ENCODE results near the gene RPS6KA4.
"Not testable (repeated sequence)": the region's sequence is repeated elsewhere in the genome, so short reads cannot be mapped to it uniquely, and the experiment has no call there.

Gene RPS6KA4

DNA sequence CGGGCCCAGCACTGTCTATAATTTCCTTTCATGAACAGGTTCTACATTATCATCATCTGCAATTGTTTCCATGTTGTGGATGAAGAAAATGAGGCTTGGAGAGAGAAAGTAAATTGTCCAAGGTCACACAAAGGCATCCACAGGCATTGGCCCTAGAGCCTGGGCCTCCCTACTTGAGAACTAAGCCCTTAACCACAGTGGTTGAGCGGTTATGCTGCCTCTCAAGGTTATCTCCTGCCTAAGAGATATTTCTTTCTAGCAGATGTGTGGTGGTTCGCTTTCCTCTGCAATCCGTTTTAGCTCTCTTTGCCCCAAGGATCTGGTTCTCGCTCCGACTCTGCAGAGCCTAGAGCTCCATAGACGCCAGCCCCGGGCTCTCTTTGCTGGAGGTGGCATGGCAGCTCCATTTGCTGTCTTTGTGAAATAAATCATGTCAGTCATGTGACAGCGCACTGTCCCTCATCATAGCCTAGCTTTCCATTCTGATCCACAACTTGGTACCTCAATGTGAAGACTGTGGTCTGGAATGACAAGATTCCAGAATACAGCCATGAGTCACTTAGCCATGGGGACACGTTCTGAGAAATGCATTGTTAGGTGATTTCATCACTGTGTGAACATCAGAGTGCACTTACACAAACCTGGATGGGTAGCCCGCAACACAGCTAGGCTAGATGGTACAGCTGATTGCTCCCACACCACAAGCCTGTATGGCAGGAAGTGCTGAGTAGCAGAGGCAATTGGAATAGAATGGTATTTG, 27.2 kb downstream of the RPS6KA4 start:
- no peak for DNase-seq (ENCODE audit: low read depth in 2 of 2)

DNA sequence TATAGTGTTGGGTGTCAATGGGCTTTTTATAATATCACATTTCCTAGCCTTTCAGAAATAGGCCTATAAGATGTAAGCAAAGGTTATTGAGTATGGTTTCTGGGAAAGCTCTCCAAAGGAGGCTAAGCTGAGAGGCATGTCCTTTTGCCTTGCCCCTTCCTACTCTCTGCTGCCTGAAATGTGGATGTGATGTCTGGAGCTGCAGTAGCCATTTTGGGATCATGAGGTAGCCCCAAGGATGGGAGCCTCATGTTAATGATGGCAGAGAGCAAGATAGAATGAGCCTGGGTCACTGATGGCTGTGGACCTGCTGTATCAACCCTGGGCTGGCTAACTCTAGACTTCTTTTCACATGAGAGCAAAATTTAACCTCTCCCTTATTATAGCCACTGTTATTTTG, 29.0 kb downstream of the RPS6KA4 start:
- no peak for DNase-seq (ENCODE audit: low read depth in 2 of 2)

DNA sequence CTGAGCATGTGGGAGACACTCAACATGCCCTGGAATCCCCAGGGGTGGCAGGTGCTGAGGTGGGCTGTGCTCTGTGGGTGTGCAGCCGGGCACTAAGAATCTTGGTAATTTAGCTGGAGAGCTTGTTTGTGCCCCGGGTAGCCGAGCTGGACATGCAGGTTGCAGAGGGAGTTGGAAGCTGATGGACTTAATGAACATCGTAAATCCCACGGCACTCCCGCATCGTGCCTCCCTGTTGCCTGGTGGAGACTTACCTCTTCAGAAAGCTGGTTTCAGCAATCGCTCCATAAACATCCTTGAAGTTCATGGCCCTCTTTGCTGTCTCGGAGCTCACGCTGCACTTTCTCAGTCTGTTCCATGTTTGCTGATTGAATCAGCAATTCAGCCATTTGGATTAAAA, 29.9 kb downstream of the RPS6KA4 start:
- no peak for DNase-seq (ENCODE audit: low read depth in 2 of 2)

DNA sequence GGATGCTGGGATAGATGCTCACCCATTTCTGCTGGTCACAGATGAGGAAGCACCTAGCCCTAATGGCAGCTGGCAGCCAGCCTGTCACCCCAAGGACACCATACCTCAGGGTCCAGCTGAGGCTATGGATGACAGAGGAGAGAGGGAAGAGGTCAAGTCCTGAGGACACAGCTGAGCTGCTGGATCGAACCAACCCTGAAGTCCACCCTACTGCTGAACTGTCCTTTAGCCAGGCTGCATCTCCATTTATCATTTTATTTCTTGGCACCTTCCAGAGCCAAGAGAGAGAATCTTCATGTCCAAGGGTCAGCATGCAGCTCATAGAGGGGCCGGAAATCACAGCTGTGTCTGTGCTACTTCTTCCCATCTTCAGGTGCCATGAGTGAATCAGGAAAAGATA, 30.9 kb downstream of the RPS6KA4 start:
- no peak for DNase-seq (ENCODE audit: low read depth in 2 of 2)

DNA sequence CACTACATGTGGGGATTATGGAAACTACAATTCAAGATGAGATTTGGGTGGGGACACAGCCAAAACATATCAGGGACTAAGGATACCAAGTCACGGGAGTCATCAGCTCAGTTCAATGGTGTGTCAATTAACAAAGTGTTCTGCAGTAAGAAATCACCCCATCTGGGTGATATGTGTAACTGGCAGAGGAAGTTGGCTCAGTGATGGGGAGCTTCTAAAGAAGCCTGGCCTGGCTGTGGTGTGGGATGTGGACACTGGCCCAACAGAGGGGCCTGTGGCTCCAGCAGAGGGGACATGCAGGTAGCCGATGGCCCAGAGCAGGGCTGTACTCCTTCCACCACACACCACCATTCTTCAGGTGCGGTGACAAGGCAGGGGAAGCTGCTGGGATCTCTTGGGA, 31.6 kb downstream of the RPS6KA4 start:
- DNase-seq (ENCODE audit: low read depth in 2 of 2): no peak

DNA sequence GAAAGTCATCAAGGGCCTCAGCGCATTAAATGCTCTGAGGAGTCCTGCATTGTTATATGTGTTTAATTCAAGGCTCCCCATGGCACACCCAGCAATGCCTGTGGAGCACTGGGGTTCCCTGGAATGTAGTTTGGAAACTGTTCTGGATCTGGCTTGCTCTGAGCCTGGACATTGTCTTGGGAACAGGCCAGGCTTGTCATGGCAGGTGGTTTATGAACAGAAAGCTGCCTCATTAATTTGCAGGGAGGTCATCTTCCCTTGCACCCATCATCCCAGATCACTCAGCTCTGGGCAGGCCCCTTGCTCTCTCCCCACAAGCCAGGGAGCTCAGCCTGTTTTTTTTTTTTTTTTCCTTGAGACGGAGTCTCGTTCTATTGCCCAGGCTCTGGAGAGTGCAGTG, 32.9 kb downstream of the RPS6KA4 start:
- DNase-seq (ENCODE audit: low read depth in 2 of 2): no peak

DNA sequence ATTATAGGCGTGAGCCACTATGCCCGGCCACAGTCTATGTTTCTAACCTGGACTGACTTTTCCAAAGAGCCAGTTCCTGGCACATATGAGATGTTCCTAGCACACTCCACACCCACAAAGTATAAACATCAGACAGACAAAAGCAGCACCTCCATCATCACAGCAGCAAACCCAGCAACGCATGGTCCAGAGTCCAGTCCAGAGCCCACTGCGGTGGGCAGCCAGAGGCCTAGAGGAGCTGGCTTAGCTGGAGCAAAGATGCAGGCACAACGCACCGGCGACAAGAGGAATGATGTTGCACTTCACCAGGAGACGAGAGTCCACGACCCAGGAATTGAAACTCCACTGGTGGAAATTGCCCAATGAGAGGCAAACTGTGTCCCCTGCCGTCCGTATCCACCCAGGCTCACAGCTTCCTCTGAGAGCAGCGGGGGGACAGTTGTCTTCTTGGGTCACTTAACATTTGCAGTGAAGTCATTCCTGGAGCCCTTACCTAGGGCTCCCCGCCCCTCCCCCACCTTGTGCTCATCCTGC, 36.6 kb downstream of the RPS6KA4 start:
- DNase-seq (ENCODE audit: low read depth in 2 of 2): no peak

DNA sequence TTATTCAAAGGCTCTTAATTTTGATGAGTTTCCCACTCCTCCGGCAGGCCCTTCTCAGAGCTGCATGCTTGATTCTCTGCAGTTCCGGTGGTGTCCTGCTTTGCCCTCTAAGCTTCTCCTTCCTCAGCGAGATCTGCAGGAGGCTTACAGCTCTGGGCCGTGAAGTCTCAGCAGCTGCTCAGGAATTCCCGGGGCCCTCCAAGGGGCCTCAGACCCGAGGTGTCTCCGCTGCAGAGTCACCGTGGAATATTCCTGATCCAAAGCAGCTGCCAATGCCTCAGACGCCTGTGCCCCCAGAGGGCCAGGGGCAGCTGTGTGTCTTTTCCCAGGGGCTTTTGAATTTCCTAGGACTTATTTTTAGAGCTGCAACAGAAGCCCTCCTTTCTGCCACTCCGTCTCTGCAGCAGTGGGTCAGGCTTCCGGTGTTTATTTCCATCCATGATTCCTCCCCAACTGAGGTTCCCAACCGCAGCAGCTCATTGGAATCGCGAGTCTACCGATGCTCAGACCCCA, 37.2 kb downstream of the RPS6KA4 start:
- DNase-seq (ENCODE audit: low read depth in 2 of 2): no peak

DNA sequence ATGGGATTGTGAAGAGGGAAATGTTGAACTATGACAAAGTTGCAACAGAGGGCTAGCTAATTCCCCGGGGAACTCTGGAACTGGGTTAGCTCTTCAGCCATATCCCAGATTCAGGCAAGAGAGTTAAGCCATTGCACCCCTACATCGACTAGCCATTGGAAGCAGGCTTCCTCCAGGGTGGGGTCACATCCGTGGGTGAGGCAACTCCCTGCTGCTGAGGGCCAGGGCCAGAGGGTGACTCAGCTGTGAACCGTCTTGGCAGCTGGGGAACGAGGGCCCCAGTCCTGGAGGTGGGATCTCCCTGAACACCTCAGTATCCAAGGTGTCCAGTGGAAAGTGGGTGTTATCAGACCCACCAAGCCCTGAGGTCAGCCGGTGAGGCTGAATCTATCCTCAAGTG, 41.1 kb downstream of the RPS6KA4 start:
- DNase-seq (ENCODE audit: low read depth in 2 of 2): no peak

DNA sequence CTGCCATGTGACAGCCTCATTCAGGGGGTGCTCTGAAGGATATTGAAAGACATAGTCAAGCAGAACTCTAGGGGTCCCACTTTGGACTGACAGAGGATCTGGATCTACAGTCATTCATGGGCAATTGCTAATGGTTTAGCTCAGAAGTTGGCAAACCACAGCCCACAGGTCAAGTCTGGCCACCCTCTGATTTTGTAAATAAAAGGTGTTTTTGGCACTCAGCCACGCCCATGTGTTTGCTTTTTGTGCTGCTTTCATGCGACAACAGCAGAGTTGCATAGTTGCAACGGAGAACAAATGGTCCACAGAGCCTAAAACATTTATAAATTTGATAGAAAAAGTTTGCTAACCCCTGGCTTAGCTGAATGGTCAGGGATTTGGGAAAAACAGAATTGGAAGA, 41.7 kb downstream of the RPS6KA4 start:
- no peak for DNase-seq (ENCODE audit: low read depth in 2 of 2)

DNA sequence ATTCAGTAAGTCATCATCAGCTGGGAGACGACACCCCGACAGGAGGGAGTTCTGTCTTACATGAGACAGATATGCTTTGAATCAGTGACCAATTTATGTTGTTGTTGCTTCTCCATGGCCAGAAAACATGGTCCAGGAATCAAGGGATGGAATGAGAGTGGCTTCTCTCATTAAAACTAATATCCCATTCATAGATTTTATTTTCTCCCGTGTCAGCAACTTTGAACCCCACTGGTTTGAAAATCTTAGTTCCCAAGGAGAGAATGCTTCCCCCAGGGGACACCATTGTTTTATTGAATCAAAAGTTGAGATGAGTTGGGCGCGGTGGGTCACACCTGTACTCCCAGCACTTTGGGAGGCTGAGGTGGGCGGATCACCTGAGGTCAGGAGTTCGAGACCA, 42.8 kb downstream of the RPS6KA4 start:
- no peak for DNase-seq (ENCODE audit: low read depth in 2 of 2)

DNA sequence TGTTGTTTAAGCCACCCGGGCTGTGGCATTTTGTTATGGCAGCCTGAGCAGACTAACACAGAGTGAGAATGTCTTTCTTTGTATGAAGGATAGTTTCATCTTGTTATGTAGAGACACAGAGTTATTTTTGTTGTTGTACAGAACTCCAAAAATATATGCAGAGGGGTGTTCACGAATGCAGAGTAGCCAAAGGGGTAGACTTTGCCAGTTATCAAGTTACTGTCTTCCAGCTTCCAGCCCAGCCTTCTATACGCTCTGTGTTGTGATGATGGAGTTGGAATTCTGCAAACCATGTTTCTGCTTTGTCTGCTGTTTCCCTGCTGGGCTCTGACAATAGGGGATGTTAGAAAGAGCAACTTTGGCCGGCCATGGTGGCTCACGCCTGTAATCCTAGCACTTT, 44.1 kb downstream of the RPS6KA4 start:
- DNase-seq (ENCODE audit: low read depth in 2 of 2): no peak

DNA sequence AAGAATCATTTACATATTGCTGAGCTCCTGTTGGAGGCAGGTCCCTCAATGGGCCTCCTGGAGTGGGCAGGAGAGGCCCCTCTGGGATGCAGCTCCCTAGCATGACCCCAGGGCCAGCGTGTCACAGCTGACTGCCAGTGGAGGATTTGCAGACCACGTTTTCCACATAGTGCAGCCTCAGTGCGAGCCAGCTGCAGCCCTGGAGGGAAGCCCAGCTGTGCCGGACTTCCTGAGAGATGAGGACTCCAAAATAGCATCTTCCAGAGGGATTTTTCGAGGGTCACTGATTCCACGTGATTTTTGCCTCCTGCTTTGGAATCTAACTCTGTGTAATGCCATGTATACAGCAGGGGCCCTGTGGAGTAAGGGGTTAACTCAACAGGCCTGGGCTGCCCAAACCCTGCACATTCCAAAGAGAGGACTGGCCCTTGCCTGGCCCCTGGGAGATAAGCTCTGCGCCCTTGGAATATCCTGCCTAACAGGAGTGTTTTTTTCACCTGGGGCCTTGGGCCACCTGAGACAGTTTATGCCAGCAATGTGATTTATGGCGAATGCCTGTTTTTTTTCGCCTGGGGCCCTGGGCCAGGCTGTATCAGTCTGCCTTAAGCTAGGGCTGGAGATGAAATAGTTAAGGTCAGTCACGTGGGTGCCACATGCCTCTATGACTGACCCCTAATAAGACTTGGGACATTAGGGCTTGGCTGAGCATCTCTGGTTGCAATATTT, 47.4 kb downstream of the RPS6KA4 start:
- DNase-seq (ENCODE audit: low read depth in 2 of 2): no peak

DNA sequence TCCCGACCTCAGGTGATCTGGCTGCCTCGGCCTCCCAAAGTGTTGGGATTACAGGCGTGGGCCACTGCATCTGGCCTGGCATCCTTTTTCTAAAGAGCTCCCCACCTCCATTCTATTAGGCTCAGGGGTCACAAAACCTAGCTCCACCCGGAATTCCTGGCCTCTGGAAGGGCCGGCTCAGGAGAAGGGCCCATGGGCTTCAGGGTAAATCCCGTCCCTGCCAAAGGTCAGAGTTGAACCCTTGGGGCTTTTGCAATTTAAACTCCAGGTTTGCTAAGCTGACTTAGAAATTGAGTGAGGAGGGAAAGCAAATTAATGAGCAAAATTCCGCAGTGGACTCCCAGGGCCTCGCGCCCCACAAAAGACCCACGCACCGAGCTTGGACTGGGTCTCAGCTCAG, 48.3 kb downstream of the RPS6KA4 start:
- DNase-seq (ENCODE audit: low read depth in 2 of 2): no peak

DNA sequence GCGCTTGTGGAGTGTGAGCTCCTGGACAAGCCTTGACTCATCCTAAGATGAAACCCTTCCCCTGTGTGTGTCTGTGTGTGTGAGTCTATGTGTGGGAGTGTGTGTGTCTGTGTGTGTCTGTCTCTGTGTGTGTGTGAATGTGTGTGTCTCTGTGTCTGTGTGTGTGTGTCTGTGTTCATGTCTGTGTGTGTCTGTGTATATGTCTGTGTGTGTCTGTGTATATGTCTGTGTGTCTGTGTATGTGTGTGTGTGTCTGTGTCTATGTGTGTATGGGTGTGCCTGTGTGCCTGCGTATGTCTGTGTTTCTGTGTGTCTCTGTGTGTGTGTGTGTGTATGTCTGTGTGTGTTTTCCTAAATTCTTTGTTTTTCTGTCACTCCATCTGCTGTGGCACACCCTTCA, 48.7 kb downstream of the RPS6KA4 start:
- no peak for DNase-seq (ENCODE audit: low read depth in 2 of 2)

DNA sequence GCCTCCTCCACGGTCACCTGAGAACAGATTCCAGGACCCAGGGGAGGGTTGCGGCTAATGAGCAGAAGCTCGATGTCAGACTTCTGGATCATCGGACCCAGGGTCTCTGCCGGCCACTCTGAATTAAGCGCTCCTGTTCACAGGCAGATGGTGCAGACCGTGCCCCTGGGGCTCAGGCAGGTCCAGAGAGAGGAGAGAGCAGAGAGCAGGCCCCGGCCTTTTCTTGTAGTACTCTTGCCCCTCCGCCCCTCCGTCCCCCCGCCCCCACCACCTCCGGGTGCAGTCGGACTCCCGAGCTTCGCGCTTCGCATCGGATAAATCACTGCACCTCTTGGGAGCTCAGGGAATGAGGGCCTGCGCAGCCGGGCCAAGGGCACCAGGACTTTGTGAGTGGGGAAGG, 50.3 kb downstream of the RPS6KA4 start:
- no peak for DNase-seq (ENCODE audit: low read depth in 2 of 2)

DNA sequence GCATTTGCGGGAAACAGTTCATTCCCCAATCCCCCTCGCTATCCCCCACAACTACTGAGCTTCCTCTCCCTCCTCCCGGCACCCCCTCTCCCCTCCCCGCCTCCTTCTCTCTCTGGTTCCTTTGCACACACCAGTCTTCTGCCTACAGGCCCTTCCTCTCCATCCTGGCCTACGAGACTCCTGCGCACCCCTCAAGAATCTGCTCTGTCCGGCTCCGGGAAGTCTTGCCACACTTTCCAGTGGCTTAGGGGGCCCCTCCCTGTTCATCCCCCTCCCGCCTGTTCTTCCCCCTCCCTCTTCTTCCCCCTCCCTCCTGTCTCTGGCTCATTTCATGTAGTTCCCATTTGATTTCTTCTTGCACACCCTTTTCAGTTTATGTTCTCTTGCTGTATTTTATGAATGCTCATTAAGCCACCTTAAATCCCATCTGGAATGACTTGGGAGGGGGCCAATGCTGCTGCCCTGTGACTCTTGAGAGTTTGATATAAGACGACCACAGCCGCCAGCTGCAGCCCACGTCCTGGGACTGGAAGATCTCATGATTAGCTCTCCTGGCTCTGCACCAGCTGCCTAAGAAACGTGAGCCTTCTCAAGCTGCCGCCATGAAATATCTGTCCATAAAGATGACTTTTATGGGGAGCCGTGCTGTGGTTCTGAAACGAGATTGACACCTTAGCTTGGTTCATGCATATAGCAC, 50.9 kb downstream of the RPS6KA4 start:
- no peak for DNase-seq (ENCODE audit: low read depth in 2 of 2)

DNA sequence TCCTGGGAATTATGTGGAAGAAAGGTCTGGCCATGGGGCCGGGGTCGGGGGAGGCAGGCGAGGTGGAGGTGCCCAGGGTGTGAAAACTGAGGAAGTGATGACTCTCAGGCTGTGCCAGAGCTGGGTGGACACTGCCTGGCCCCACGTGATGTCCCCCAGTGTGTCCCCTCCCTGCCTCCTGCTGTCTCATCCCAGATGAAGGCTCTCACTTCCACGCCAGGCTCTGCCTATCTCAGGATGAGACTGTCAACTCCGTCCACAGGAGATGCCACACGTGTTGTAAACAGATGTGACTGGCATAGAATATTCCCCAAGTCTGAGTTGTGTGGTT, 51.4 kb downstream of the RPS6KA4 start:
- DNase-seq (ENCODE audit: low read depth in 2 of 2): no peak

DNA sequence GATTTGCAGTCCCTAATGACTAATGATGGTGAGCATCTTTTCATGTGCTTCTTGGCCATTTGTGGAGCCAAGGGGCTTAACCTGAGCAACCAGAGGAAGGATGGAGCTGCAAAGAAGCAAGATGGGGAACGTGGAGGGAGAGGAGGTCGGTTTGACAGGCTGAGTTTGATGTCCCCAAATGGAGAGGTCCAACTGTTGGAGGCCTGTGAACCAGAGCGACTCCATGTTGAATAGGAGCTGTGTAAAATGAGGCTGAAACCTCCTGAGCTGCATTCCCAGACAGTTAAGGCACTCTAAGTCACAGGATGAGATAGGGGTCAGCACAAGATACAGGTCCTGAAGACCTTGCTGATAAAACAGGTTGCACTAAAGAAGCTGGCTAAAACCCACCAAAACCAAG, 54.5 kb downstream of the RPS6KA4 start:
- DNase-seq (ENCODE audit: low read depth in 2 of 2): no peak

DNA sequence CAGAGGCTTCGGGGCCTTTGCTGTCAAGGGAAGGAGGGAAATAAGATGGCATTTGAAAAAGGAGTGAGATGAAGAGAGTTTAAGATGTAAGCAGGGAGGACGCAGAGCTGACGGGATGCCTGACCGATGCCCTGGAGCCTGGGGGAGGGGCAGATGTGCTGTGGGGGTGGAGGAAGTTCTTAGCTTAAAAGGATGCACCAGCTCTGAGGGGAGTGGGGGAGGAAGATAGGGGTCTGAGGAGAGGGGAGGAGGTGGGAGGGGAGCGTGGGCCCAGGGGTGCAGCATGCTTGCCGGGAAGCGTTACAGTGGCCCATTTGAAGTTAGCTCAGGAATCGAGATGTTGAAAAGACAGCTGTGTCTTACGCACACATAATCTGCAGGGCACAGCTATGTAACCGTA, 56.3 kb downstream of the RPS6KA4 start:
- DNase-seq (ENCODE audit: low read depth in 2 of 2): no peak

DNA sequence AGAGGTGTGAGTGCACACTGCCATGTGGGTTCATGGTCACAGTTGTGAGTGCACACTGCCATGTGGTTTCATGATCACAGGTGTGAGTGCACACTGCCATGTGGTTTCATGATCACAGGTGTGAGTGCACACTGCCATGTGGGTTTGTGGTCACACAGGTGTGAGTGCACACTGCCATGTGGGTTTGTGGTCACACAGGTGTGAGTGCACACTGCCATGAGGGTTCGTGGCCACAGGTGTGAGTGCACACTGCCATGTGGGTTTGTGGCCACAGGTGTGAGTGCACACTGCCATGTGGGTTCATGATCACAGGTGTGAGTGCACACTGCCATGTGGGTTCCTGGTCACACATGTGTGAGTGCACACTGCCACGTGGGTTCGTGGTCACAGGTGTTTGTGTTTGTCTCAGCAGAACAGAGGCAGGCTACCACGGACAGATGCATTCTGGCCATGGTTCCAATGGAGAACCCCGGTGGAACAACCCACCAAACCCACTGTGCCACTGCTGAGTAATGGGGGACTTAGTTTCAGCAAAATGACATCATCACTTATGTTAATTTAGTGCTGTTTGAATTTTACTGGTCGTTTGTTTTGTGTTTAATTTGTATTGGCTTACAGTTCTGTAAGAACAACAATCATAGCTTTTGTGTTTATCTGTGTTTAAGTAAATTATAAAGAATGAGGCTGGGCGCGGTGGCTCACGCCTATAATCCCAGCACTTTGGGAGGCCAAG, 57.2 kb downstream of the RPS6KA4 start:
- DNase-seq (ENCODE audit: low read depth in 2 of 2): no peak

DNA sequence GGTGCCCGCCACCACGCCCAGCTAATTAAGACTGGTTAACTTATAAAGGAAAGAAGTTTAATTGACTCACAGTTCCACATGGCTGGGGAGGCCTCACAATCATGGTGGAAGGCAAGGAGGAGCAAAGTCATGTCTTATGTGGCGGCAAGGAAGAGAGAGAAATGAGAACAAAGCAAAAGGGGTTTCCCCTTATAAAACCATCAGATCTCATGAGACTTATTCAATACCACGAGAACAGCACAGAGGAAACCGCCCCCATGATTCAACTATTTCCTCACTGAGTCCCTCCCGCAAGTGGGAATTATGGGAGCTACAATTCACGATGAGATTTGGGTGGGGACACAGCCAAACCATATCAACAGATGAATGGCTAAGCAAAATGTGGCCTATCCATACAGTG, 59.3 kb downstream of the RPS6KA4 start:
- not testable (repeated sequence) for DNase-seq (ENCODE audit: low read depth in 2 of 2)
